GM12874 (cell line): ENCODE results near the gene PHACTR2.

Source experiments
- CTCF ChIP-seq: IDR thresholded peaks from 2 replicates; pipeline ENCODE4 v1.5.1; 2011; ENCODE audit warnings: low read depth, mild to moderate bottlenecking, control low read depth, low read length, moderate library complexity; ENCODE audit not compliant: insufficient read depth

The PHACTR2 gene

GRCh38 chr6:143823548-143823947, 145.8 kb downstream of the PHACTR2 start:
- TF ChIP-seq CTCF: no peak

GRCh38 chr6:143828572-143828971, 150.8 kb downstream of the PHACTR2 start:
- TF ChIP-seq CTCF: no peak

GRCh38 chr6:143836150-143836549, 158.4 kb downstream of the PHACTR2 start:
- no peak for TF ChIP-seq CTCF

GRCh38 chr6:143838395-143838794, 160.6 kb downstream of the PHACTR2 start:
- no peak for TF ChIP-seq CTCF

GRCh38 chr6:143839196-143839595, 161.4 kb downstream of the PHACTR2 start:
- no peak for TF ChIP-seq CTCF

DNA sequence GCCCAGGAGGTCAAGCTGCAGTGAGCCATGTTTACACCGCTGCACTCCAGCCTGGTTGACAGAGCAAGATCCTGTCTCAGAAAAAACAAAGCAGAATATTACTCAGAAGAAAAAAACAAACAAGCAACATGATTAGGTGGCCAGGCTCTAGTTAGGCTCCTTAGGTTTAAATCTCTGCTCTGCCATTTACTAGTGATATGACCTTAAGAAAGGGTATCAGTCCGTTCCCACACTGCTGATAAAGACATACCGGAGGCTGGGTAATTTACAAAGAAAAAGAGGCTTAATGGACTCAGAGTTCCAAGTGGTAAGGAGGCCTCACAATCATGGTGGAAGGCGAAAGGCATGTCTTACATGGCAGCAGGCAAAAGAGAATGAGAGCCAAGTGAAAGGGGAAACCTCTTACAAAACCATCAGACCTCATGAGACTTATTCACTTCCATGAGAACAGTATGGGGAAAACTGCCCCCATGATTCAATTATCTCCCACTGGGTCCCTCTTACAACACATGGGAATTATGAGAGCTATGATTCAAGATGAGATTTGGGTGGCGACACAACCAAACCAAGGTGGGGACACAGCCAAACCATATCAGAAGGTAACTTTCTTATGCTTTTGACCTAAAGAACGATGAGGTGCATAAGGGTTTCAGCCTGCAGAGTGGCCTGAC, 163.0 kb downstream of the PHACTR2 start:
- no peak for TF ChIP-seq CTCF

DNA sequence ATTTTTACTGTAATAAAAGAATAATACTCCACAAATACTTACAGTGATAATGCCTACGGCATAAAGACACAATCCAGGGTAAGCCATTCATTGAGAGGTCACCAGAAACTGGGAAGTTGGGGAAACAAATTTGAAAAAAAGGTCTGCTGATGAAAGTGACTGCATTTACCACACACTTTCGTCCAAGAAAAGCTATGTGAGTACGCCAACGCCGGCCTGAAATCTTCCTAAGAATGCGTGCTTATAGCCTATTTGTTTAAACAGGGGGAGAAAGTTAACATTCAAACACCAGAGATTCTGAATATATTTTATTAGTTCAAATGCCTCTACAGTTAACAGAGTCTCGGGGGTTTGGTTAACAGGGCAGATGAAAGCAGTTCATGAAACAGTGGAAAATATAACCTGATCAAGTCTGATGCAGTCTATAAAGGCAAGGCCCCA, 164.7 kb downstream of the PHACTR2 start:
- no peak for TF ChIP-seq CTCF
